HK-2 (cell line): ENCODE measurements around the gene OR2T11.
A peak's percentile ranks its signal among the peaks of the same experiment; 100 is the strongest.
"Not testable (repeated sequence)": the region's sequence is repeated elsewhere in the genome, so short reads cannot be mapped to it uniquely, and the experiment has no call there.

Source experiments
- DNase-seq: peaks from one replicate; pipeline ENCODE4 v3.0.0-alpha.2; 2018; ENCODE audit not compliant: unreplicated experiment

The OR2T11 gene

DNA sequence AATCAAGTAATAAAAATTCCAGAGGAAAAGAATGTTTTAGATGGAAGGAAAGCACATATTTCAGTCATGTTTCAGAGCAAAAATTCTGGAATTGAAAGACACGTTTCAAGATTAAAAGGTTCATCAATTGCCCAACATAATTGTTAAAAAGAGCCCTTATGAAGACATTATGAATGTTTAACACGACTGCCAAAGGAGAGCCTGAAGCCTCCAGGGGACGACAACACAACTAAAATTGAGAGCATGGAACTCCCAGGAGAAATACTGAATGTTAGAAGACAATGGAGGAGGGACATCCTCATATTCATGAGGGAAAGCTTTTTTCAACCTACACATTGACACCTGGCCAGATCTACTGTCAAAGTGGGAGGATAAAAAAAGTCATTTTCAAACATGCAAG, 16.0 kb downstream of the OR2T11 start:
- peak; percentile 44 for DNase-seq

DNA sequence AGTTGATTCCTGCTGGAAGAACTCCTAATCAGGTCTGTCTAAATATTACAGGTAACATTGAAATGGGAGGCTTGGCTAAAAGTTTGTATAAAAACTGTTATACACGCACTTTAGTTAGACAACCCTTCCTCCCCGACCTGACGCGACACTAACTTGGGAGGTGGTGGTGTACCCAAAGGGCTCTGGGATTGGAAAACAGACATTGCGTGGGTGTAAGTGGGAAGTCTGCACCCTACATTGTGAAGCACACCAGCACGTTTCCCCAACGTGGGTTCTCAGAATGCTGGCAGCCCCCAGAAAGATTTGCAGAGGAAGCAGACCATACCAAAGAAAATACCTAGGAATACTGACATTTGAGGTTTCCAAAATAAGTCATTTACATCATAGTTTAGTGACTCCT, 16.8 kb downstream of the OR2T11 start:
- DNase-seq = no peak

DNA sequence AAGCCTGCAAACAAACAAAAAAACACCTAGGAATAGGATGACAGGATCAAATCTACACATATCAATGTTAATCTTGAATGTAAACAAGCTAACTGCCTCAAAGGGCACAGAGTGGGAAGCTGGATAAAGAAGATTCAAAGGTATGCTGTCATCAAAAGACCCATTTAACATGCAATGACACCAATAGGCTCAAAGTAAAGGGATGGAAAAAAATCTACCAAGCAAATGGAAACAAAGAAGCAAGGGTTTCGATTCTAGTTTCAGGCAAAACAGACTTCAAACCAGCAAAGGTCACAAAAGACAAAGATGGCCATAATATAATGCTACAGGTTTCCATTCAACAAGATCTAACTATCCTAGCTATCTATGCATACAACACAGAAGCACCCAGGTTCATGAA, 21.1 kb downstream of the OR2T11 start:
- no peak for DNase-seq

DNA sequence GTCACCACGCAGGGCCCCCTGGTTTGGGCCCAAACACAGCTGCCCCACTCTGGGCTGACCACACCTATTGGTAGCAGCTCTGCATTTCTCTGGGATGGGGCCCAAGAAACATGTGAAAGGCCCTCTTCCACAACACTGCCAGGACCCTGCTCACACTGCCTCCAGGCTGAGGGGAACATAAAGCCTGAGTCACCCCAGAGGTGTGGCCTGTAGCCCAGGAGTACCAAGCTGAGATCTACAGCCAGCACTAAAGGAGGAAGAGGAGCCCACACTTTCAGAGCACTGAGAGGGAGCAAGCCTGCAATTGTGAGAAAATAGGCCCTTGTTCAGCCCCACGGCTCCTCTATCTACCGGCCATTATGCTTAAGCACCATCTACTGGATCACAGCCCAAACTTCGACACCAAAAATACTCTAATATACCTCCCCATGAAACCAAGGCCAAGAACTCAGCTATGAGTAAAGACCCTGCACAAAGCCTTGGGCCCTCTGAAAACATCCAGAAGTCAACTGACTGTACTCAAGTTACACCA, 22.9 kb downstream of the OR2T11 start:
- DNase-seq = no peak

DNA sequence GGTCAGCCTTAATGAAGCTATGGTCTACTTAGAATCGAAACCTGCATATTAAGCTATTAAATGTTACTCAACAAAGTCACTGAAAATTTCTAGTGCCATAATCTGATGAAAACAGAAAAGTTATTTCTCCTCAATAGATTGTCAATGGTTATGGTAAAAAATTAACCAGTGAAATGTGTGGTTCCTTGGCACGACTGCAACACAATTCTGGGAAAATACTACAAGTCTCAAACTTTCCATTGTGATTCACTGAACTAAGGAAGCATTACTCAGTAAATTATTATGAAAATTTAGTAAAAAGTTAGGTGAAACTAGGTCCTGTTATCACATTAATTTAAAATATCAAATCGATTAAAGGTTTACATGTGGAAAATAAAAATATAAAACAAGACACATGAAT, 24.6 kb downstream of the OR2T11 start:
- no peak for DNase-seq

DNA sequence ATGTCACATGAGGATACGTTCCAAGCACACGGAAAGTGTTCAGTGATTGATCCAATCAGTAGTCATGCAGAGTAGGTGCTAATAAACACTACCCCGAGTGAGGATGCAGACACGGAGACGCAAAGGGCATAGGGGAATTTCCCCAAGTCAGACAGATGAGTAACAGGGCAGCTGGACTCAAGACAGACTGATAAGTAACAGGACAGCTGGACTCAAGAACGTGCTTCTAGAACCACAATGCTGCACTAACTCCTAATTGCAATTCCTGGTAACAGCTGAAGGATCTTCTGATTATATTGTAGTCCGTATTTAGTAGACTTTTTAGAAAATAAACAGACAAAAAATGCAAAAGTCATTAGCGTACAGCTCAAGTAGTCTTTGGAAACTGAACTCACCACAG, 35.5 kb downstream of the OR2T11 start:
- no peak for DNase-seq

DNA sequence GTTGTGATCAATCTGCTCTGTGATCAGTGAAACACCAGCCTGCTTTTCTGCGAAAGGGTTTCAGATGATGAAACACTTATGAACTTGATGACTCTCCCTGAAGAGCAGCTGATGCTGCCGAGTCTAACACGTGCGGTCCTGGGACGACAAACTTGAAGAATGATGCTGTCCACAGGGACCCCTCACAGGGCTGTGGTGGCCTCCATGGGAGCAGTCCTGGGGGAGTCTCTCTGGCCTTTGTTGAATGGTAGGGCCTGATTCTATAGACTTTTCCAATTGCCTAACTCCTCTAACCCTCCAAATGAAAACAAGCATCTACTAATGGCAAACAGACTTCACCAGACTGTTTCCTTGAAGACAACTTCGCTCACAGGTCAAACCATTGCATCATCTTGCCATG, 37.3 kb downstream of the OR2T11 start, which contains the start of gene OR2T10:
Gene OR2T10 (minus strand): TSS at position 112 of the 400 bp plus-strand sequence. CDS start 3,932 bp downstream, outside the sequence.
- no peak for DNase-seq

DNA sequence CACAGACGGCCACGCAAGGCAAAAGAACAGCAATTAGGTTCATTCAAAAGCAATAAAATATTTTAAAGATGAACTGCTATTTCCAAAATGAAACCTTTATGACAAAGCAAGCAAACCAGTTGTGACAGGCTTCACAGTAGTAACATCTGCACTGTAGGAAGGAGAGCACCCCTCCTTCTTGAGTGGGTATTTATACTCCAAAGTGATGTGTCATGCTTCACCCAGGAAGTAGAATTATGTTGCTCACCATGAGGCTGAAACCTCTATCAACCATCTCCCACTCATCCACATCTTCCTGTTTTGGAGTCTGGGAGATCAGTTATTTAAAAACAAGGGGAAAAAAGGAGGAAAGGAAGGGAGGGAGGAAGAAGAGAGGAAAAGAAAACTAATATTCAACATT, 38.3 kb downstream of the OR2T11 start:
- DNase-seq = no peak

DNA sequence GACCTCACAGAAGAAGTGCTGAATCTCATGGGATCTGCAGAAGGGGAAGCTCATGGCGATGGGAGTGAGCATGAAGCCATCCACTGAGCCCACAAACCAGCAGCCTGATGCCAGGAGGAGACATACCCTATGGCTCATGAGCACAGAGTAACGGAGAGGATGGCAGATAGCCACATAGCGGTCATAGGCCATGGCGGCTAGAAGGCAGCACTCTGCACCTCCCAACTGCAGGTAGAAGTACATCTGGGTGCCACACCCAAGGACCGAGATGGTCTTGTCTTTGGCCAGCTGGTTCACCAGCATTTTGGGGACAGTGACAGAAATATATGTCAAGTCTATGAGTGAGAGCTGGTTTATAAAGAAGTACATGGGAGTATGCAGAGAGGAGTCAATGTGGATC, 41.7 kb downstream of the OR2T11 start:
- DNase-seq = no peak

DNA sequence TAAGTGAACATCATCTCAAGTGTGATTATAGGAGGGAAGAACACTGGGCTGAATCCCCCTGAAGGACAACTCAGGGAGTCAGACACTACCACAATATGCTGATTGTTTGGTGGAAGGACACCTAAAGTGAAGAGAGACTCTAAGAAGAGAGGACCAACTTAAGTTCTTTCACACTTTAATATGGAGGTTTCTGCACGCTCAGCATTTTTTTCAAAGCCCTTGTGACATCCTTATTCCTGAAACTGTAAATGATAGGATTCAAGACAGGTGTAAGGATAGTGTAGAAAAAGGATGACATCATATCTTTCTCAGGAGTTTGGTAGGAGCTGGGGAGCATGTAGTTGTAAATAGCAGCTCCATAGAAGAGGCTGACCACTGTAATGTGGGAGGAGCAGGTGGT, 42.2 kb downstream of the OR2T11 start:
- DNase-seq = no peak

DNA sequence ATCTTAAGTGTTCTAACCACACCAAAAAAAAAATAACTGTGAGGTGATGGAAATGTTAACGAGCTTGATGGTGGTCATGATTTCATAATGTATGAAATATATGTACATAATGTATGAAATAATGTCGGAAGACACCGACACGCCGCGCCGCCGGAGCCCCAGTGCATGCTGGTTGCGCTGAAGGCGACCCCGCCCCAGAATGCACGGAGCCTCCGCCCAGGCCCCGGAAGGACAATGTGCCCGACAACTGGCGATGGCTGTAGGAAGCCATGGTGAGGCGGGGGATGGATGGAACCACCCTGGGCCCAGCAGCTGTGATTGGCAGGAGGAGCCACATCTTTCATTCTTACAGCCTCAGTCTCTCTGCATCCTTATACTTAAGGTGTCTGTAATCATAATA, 44.8 kb downstream of the OR2T11 start:
- DNase-seq = no peak

DNA sequence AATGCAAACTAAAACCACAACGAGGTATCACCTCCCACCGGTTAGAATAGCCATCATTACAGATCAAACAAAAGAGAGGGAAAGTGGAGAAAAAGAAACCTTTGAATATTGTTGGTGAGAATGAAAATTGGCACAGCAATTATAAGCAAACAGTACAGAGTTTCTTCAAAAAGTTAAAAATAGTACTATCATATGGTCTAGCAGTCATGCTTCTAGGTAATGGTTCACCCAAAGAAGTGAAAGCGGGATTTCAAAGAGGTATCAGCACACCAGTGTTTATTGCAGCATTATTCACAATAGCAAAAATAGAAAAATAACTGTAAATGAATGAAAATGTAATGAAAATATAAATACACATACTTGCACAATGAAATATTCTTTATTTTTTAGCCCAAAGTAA, 45.6 kb downstream of the OR2T11 start:
- DNase-seq = no peak

DNA sequence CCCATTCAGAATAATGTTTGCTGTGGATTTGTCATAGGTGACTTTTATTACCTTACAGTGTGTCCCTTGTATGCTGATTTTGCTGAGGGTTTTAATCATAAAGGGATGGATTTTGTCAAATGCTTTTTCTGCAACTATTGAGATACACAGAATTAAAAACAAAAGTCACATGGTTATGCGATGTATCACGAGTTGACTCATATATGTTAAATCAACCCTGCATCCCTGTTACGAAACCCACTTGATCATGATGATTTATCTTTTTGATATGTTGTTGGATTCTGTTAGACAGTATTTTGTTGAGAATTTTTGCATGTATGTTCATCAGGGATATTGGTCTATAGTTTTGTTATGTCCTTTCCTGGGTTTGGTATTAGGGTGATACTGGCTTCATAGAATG, 49.6 kb downstream of the OR2T11 start:
- no peak for DNase-seq

DNA sequence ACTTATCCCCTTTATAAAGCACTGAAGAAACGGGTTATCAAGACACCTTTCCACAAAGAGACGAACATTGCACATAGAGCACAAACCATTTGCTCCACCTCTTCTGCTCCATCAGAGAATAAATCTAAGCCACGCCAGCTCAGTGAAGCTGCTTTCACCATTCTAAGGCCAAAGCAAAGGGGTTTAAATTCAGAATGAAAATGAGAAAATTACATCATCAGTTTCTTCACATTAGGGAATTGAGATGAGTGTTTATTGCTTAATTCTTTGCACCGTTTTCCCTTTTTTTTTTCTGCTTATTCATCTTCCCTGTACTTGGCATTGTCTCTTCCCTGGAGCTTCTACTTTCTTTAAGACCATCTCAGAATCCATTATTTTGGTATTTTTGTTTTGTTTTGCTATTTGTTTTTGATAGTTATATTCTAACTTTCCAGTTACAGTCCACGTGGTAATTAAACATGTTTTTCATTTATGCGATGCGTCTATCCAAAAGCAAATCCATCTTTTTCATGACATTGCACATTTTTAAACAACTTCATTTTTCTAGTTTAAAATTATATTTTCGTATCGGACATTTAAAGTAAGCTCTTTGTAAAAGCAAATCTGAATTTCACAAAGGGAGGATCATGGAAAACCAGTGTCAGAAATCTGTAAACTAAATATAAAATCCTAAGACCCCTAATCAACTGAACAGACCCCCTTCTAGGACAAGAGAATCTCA, 58.5 kb downstream of the OR2T11 start:
- no peak for DNase-seq

DNA sequence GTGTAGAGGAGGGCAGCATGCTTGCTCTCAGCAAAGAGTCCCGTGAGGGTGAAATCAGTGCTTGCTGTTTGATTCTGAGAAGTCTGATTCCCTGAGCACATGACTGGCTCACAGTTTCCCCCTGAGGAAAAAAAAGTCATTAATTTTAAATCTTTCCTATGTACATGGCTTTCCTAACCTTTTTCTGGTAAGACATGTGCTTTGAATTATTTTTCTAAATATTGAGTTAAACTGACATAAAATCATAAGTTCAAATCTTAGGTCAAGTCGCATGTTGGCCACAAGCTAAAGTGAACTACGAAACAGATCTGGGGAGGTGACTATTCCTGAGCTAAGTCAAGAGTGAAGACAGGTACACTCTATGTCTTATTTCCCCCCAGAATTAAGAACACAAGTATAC, 60.2 kb downstream of the OR2T11 start, which contains the start of gene OR2T34:
Gene OR2T34 (minus strand): TSS at position 101 of the 400 bp plus-strand sequence. CDS start 0 bp downstream, at position 101.
- DNase-seq = not testable (repeated sequence)

DNA sequence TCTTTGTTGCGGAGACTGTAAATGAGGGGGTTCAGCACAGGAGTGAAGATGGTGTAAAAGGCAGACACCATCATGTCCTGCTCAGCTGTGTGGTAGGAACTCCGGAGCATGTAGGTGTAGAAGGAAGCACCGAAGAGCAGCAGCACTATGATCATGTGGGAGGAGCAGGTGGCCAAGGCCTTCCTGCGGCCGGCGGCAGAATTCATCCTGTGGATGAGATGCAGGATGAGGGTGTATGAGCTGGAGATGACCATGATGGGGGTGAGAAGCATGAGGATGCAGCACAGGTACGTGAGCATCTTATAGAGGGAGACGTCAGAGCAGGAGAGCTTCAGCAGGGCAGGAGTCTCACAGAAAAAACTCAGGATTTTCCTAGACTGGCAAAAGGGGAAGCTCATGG, 61.0 kb downstream of the OR2T11 start:
- not testable (repeated sequence) for DNase-seq
